ENCODE measurements around the gene CATSPER3.

- TF ChIP-seq CTCF (IDR thresholded peaks at IDR 0.05): no peak
- TF ChIP-seq POLR2A (IDR thresholded peaks at IDR 0.05): no peak
Observed at GRCh38 chr5:135034963-135035677, 67.4 kb downstream of the CATSPER3 start.
